Pons (tissue), 1 donor: ENCODE measurements around the gene WASHC4.

Experiments
- DNase-seq: peaks from one replicate; pipeline ENCODE4 v3.0.0-alpha.2; 2016; ENCODE audit warnings: low spot score

Gene WASHC4, protein sequence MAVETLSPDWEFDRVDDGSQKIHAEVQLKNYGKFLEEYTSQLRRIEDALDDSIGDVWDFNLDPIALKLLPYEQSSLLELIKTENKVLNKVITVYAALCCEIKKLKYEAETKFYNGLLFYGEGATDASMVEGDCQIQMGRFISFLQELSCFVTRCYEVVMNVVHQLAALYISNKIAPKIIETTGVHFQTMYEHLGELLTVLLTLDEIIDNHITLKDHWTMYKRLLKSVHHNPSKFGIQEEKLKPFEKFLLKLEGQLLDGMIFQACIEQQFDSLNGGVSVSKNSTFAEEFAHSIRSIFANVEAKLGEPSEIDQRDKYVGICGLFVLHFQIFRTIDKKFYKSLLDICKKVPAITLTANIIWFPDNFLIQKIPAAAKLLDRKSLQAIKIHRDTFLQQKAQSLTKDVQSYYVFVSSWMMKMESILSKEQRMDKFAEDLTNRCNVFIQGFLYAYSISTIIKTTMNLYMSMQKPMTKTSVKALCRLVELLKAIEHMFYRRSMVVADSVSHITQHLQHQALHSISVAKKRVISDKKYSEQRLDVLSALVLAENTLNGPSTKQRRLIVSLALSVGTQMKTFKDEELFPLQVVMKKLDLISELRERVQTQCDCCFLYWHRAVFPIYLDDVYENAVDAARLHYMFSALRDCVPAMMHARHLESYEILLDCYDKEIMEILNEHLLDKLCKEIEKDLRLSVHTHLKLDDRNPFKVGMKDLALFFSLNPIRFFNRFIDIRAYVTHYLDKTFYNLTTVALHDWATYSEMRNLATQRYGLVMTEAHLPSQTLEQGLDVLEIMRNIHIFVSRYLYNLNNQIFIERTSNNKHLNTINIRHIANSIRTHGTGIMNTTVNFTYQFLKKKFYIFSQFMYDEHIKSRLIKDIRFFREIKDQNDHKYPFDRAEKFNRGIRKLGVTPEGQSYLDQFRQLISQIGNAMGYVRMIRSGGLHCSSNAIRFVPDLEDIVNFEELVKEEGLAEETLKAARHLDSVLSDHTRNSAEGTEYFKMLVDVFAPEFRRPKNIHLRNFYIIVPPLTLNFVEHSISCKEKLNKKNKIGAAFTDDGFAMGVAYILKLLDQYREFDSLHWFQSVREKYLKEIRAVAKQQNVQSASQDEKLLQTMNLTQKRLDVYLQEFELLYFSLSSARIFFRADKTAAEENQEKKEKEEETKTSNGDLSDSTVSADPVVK

DNA sequence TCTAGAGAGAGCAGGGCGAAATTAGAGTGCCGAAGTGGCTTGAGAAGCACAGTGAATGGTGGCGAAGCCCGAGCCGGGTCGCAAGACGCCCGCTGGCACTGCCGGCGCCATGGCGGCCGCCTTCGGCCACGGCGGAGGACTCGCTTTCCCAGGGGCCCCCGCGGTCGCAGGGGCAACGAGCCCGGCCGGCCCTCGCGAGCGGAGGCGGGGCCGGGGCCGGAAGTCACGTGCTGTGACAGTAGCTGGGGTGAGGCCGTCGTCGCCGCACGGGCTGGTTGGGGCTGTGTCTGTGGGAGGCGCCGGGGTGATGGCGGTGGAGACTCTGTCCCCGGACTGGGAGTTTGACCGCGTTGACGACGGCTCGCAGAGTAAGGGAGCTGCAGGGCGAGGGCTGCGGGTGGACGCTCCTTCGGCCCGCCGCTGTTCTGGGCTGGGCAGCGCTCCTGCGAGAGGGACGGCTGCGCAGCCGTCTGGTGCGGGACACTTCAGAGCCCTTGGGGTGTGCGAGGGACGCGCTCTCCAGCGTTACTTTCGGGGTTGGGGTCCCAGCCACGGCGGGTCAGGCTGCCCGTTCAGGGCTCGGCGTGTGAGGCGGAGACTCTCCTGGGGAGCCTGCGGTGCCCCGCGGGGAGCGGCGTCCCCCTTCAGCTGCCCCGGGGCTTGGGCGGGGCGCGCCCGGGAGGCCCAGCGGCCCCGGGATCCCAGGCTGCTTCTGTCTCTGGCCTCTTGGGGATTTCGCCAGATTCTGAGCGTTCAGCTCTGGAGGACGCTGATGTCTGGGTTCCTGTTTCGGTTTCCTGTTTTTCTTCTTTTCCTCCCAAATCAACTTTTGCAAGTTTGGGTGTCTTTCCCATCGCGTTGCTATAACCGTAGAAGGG lies at the start of gene WASHC4:
TSS of gene WASHC4 (plus strand) at position 238 of the 878 bp plus-strand sequence. CDS start at position 308, 70 bp downstream.
- peak; percentile 94 for DNase-seq

DNA sequence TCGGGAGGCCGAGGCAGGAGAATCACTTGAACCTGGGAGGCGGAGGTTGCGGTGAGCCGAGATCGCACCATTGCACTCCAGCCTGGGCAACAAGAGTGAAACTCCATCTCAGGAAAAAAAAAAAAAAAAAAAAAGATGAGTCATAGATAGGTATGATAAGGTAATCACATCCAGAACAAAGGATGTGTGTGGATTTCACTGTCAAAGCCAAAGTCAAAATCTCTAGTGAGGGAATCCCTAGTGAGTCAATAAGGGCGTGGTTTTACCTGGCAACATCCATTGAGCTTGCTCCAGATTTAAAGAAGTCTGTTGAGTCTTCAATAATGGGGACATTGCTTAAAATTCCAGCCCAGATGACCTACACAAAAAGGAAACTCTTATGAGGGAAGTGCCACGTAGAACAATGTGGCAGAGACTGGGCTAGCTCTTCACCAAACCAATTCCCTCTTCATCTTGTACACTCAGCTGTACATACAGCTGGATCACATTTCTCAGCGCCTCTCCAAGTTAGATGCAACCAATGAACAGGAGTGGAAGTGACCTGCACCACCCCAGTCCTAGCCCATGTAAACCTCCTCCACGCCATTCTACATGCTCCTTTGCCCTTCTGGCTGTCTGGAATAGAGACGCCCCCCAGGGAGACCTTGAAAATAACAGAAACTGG lies 46.7 kb upstream of the WASHC4 start:
- no peak for DNase-seq

DNA sequence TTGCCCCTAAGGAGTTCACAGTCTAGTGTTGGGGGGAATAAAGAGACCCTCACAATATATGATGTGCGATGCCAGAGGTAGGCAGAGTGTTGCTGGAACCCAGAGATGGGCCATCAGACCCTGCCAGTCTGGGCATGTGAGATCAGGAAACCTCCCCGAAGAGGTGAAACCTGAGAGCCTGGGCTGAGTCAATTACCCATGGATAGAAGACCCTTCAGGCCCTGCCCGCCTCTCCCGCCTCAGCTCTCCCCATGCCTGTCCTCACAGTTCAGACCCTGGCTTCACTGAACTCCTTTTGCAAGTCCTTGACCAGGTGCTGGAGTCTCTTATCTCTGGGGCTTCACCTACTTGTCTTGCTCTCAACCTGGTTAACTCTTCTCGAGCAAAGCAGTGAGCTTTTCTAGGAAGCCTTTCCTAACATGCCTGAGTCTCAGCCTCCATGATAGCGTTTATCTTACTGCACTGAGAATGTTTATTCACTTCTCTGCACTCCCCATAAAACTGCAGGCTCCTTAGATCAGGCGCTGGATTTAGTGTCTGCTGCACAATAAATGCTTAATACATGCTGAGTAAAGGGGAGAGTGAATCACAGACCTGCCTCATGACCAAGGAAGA lies 42.9 kb upstream of the WASHC4 start:
- DNase-seq, result no peak

DNA sequence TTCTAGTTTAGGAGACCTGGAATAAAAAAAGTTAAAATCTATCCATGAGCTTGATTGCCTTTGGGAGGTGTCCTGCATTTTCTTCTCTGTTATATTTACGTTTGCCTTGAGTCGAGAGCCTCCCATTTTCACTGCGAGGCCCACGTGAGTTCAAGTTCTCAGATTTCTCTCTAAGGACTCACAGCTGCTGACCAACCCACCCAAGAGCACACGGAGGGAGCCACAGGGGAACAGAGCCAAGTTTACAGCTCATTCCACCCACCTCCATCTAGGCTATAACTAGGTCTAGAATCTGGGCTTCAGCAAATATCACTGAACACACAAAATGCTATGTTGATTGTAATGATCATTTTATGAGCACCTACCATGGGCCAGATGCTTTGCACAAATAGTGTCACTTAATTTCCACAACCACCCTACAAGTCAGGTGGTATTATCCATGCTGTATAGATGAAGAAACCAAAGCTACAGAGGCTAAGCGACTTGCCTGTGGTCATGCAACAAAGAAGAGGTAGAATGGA lies 40.0 kb upstream of the WASHC4 start:
- no peak for DNase-seq

DNA sequence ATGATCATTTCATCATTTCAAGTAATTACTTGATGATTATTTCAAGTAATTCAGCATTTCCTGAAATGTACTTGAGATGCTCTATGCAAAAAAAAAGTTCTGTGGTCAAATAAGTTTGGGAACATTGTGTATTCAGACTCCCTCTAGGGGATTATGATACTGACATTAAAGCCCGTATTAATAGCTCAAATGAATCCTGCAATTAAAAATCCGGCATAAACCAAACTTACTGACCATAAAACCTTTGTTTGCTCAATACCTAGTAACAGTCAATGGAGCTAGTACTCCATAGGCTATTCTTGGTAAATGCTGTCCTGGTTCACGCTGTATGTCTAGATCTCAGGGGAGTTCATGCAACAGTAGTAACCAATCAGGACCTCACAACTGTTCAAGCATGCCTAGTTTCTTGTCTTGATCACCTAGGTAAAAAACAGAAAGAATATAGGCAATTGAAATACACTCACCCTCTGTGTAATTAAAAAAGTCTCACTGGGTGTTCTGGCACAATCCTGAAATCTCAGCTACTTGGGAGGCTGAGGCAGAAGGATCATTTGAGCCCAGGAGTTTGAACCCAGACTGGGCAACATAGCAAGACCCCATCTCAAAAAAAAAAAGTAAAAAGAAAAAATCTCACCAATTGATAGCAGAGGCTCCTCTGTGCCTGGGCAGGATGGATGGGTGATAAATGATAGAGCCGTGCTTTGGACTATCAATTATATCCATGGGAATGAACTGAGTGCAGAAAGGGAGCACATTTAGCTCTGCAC lies 37.4 kb upstream of the WASHC4 start:
- DNase-seq, result no peak

DNA sequence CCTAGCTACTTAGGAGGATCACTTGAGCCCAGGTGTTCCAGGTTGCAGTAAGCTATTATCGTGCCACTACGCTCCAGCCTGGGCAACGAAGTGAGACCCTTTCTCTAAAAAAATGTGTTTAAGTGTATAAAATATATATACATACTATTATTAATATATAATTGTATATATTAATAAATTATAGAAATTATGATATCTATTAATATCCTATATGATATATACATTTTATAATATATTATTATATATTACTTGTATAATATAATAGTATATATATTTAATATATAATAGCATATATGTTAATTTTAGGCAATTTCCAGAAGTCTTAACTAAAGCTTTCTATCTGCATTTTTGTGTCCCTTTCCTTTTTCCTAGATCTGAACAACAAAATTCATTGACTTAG lies 35.5 kb upstream of the WASHC4 start:
- DNase-seq, result no peak

DNA sequence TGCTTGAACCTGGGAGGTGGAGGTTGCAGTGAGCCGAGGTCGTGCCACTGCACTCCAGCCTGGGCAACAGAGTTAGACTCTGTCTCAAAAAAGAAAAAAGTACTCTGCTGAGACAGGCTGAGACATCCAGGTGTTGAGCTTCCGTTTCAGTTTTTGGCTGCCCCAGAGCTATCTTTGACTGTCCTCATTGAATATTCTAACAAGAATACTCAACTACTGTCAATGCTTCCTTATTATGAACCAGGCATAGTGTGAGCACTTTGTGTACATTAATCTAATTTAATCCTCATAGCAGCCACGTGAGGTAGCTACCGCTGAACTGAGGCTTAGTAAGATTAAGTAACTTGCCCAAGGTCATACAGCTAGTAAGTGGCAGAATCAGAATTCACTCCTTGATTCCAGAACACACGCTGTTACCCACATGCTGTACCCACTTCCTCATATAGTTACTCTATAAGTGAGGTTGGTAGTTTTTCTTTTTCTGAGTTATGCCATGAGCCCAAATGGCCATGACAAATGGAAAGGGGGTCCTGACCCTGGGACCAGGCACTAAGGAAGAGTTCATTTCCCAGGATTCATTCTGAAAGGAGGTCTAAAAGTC lies 34.5 kb upstream of the WASHC4 start:
- no peak for DNase-seq

DNA sequence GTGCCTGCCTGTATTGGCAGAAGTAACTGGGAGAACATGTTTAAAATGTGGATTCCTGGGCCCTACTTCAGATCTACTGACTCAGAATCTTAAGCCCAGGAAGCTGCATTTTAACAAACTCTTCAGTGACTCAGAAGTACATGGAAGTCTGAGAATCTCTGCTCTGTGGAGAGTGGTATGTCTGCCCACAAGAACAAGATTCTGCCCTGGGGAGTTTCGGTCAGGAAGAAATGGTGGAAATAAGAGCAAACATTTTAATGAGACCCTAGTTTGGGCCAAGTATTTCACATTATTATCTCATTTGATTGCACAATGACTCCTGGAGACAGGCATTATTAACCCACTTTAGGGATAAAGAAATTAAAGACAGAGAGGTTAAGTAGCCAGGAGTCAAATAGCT lies 31.4 kb upstream of the WASHC4 start:
- DNase-seq, result no peak

DNA sequence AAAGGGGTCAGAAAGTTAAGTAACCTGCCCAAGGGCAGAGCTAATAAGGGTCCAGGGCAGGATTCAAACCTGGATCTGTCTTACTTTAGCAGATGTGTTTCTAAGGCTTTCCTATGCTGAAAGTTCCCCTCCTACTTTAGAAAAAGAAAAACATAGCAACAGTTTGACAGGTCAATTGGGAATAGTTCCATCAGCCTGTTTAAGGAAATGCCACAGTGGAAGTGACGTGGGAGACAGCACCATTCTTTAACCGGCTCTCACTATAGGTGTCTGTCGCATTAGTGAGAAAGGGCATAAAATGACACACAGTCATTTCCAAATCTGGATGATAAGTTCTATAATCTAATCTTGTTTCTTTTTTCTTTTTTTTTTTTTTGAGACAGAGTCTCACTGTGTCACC lies 30.6 kb upstream of the WASHC4 start:
- no peak for DNase-seq

DNA sequence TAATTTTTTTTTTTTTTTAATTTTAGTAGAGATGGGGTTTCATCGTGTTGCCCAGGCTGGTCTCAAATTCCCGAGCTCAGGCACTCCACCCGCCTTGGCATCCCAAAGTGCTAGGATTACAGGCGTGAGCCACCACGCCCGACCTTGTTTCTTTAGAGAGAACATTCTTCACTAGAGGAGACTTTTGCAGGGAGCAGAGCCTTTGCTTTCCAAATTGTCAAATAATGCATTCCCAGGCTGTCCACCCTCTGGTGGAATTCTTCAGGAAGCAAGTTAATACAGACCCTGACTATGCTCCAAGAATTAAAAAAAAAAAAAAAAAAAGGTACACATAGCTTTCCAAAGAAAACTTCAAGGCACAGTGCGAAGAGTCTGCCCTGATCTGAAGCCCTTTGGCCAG lies 30.1 kb upstream of the WASHC4 start:
- DNase-seq, result no peak

DNA sequence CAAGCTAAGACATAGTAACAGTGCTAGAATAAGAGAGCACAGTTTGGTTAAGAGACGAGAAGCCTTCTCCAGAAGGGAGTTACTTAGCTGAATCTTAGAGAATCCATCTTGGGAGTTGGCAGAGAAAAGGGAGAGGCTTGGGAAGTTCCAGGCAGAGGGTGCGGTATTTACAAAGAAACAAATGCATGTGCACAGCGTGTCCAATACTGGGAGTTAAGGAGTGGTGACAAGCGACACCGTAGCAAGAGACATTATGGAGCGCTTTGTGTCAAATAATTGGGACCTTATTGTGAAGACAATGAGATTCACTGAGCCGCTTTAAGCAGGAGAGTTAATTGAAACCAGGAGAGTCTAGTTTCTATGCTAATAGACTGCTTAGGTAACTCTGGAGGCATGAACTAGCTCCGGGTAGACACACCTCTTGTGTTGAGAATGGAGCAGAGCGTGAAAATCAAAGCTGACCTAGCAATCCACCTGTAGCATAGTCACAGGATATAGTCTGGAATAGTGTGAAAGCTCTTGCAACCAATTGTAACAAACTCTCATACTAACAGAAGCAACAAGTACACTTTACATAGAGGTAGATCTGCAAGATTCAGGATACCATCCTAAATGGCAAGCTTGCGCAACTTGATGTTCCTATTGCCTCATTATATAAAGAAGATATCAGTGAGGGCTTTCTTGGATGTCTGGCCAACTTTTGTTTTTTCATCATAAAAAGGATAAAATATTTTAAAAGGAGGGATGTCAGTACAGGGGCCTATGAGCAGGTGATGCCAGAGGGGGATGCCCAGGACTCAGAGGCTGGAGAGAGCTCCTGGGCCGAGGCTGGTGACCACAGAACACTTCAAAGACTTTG lies 28.6 kb upstream of the WASHC4 start:
- DNase-seq, result no peak

DNA sequence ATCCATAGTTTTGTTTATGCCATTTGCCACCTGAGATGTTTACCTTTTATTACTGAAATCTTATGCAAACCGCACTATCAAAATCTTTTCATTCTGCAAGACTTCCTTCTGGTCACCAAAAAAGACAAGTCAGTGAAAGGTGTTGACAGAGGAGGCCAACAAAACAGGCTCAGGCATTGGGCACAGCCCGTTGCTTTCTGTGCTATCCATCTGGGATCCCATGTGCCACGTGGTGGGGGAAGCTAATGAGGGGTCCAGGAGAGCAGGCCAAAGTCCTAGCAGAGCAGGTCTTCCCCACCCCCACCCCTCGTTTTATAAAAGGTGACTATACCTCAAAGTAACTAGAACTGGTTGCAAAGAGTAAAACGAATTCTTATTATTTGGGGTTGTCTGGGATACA lies 24.5 kb upstream of the WASHC4 start:
- no peak for DNase-seq

DNA sequence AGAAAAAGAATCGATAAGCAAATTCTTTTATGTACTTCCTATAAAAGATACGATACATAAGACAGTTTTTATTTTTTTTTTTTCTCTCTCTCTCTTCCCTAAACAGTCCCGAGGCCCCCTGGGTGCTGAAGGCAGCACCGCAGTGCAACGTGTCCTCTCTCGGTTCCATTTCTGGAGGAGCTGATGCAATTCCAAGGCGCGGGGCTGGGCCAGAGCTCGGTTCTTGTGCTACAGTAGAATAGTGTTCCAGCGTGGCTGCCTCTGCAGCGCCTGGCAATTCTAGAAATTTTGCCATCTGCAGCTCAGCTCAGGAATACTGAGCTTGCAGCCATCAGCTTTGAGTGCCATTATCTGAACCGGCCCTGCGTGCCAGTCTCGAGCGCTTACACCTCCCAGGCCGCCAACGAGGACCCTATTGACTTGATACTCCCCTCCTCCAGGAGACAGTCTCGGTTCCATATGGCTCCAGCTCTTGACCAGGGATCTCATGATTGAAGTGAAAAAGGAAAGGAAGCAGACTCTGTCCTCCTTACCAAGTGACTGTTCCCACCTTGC lies 23.9 kb upstream of the WASHC4 start:
- DNase-seq, result peak; percentile 43

DNA sequence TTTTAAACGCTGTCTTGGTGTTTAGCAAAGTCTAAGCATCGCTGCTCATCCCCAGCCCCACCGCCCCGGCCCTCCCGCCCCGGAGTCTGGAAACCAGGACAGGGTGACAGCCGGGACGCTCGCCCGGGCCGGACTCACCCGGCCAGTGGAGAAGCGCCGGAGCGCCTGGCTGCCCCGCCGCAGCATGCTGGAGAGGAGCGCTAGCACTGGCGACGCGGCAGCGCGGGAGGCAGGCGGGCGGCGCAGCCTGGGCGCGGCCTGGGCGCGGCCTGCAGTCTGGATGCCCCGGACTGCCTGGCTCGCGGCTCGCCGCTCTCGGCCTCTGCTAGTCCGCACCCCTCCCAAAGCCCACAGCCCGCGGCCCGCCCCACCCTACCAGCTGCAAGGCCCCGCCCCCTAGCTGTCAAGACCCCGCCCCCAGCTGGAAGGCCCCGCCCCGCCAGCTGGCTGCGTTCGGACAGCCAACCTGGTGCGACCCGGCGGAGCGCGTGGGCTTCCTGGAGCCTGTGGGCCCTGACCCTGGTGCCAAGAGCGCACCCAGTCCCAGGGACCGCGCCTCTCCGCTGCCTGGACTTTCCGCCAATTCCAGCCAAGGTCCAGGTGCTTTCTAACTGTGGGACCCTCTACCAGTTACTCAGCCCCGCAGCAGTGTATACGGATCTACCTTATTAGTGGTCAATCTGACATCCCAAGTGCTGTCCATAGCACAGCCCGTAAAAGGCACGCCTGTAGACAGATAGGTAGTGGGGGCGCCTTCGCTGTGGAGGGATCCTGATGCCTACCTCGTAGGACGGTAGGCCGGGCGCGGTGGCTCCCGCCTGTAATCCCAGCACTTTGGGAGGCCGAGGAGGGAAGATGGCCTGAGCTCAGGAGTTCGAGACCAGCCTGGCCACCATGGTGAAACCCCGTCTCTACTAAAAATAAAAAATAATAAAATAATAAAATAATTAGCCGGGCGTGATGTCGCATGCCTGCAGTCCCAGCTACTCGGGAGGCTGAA lies 23.0 kb upstream of the WASHC4 start, which contains the start of gene ALDH1L2:
TSS of gene ALDH1L2 (minus strand) at position 208 of the 1,000 bp plus-strand sequence. CDS start at position 186, 22 bp downstream.
- peak; percentile 55 for DNase-seq

DNA sequence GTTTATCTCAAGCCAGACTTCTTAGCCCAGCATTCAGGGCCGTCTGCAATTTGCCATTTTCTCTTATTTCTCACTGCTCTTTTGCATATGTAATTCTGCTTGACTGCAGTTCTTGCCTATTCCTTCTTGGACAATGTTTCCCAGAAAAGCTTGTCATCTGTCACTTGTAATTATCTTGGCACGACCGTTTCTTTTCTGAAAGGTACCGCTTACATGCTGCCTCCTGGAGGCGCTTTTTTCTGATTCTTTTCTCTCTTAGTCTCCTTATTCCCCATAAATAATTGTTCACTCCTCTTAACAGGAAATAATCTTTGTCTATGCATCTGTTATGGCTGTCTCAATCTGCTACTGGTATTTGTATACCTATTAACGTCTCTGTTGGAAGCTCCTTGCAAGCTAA lies 22.0 kb upstream of the WASHC4 start:
- no peak for DNase-seq

DNA sequence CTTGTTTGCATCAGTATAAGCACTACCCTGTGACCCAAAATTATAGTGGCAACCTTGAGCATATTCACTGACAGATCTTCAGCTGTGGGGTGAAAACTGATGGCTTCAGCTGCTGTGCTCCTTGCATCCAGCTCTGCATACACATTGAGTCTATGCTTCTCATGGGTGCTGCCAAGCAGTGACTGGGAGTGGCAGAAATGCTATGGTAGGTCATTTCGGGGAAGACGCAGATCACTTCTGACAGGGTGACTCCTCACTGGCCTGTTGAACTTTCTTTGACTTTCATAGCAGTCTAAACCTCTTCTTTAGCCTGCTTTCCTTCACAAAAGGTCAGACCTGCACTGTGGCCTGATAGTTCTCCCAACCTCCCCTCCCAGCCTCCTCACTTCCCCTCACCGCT lies 17.7 kb upstream of the WASHC4 start:
- no peak for DNase-seq
